ENCODE measurements around the gene VIP.

Gene VIP

DNA sequence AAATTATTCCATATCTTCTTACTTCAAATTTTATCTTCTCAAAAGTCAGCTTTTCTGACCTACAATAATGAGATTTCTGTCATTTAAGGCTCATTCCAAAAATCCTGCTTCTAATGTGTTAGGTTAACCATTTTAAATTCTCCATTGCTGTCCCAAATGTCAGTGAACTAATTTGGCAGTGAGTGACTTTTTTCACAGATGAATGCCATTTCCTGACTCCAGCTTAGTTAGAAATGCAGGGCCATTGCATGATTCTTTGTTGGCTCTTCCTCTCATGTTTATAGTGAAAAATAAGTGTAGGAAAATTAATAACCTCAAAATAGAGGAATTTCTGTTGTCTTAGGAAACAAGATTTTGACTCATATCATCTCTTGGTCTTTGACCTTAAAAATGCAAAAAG is 44.1 kb downstream of the VIP start:
- Histone ChIP-seq H3K4me3 (ENCODE audit: low read length) (no peak overlapping the region), H3K9ac (ENCODE audit: low read length) (no peak overlapping the region), H3K4ac (ENCODE audit: low read depth, low read length) (no peak overlapping the region), H3K27ac (ENCODE audit: low read depth, low read length) (no peak overlapping the region), H3K56ac (ENCODE audit: low read length) (no peak overlapping the region), H3K4me2 (ENCODE audit: low read length) (no peak overlapping the region), H3K36me3 (ENCODE audit: control insufficient read depth, insufficient read depth, low read length) (no peaks in the 10 kb centered on the region), H2BK5ac (ENCODE audit: low read length) (no peak overlapping the region), H3K79me1 (ENCODE audit: low read length) (no peaks in the 10 kb centered on the region), H3K18ac (ENCODE audit: low read length) (no peak overlapping the region), H3K27me3 (ENCODE audit: insufficient read depth, low read length, poor library complexity) (no peaks in the 10 kb centered on the region), H3K79me2 (ENCODE audit: control insufficient read depth, insufficient read depth, low read length) (no peaks in the 10 kb centered on the region), H4K5ac (ENCODE audit: low read length) (no peak overlapping the region), H3K4me1 (ENCODE audit: control insufficient read depth, low read depth, low read length) (no peaks in the 10 kb centered on the region), H2AK5ac (ENCODE audit: low read length) (no peak overlapping the region), H2BK120ac (ENCODE audit: low read depth, low read length) (no peak overlapping the region), H4K8ac (ENCODE audit: low read depth, low read length) (no peak overlapping the region), H3K23ac (ENCODE audit: low read length) (no peak overlapping the region), H2BK15ac (replicated peaks; ENCODE audit: low read depth) (no peak overlapping the region)
- DNase-seq = no peak

DNA sequence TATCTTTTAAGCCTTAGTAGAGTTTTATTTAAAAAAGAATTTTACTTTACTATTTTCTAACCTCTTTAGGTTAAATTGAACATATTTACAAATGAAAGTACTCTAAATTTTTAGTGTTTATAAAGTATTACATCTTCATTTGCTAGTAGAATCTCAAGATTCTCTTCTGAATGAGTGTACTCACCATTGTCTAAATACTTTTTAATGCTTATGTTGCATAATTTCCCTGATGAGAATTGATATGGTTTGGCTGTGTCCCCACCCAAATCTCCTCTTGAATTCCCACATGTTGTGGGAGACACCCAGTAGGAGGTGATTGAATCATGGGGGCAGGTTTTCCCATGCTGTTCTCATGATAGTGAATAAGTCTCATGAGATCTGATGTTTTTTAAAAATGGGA is 53.6 kb downstream of the VIP start:
- H3K27me3 ChIP-seq (ENCODE audit: insufficient read depth, low read length, poor library complexity) = no peaks in the 10 kb centered on the region
- no peak overlapping the region for H4K8ac ChIP-seq (ENCODE audit: low read depth, low read length)
- no peak overlapping the region for H3K18ac ChIP-seq (ENCODE audit: low read length)
- H4K5ac ChIP-seq (ENCODE audit: low read length) = no peak overlapping the region
- no peak overlapping the region for H2BK5ac ChIP-seq (ENCODE audit: low read length)
- DNase-seq = no peak
- no peak overlapping the region for H3K4ac ChIP-seq (ENCODE audit: low read depth, low read length)
- no peaks in the 10 kb centered on the region for H3K79me2 ChIP-seq (ENCODE audit: control insufficient read depth, insufficient read depth, low read length)
- H3K9ac ChIP-seq (ENCODE audit: low read length) = no peak overlapping the region
- no peak overlapping the region for H3K56ac ChIP-seq (ENCODE audit: low read length)
- no peak overlapping the region for H3K4me3 ChIP-seq (ENCODE audit: low read length)
- no peak overlapping the region for H3K4me2 ChIP-seq (ENCODE audit: low read length)
- no peak overlapping the region for H3K27ac ChIP-seq (ENCODE audit: low read depth, low read length)
- H2AK5ac ChIP-seq (ENCODE audit: low read length) = no peak overlapping the region
- no peak overlapping the region for H3K23ac ChIP-seq (ENCODE audit: low read length)
- H2BK120ac ChIP-seq (ENCODE audit: low read depth, low read length) = no peak overlapping the region
- no peaks in the 10 kb centered on the region for H3K4me1 ChIP-seq (ENCODE audit: control insufficient read depth, low read depth, low read length)
- H3K79me1 ChIP-seq (ENCODE audit: low read length) = no peaks in the 10 kb centered on the region
- H2BK15ac ChIP-seq (replicated peaks; ENCODE audit: low read depth) = no peak overlapping the region
- no peaks in the 10 kb centered on the region for H3K36me3 ChIP-seq (ENCODE audit: control insufficient read depth, insufficient read depth, low read length)

Measured in mesendoderm (in vitro differentiated cells).